GM18499 (cell line): Measurements from ENCODE around the gene MALAT1.
A peak's percentile ranks its signal among the peaks of the same experiment; 100 is the strongest.
"Not testable (repeated sequence)": the region's sequence is repeated elsewhere in the genome, so short reads cannot be mapped to it uniquely, and the experiment has no call there.

Experiments
- ATAC-seq: cut with Tn5 transposase; IDR thresholded peaks from one replicate; pipeline ENCODE4 v1.9.1; 2021; ENCODE audit warnings: moderate number of reproducible peaks; ENCODE audit not compliant: insufficient read depth, unreplicated experiment

Gene MALAT1

GRCh38 chr11:65498977-65499712, at the start of gene MALAT1:
Gene MALAT1 (plus strand): TSS chr11:65499045.
- ATAC-seq: no peak

DNA sequence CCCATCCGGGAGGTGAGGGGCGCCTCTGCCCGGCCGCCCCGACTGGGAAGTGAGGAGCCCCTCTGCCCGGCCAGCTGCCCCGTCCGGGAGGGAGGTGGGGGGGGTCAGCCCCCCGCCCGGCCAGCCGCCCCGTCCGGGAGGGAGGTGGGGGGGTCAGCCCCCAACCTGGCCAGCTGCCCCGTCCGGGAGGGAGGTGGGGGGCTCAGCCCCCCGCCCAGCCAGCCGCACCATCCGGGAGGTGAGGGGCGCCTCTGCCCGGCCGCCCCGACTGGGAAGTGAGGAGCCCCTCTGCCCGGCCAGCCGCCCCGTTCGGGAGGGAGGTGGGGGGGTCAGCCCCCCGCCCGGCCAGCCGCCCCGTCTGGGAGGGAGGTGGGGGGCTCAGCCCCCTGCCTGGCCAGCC, 47.5 kb upstream of the MALAT1 start:
- ATAC-seq: not testable (repeated sequence)

- ATAC-seq: not testable (repeated sequence)
These were observed 46.6 kb upstream of the MALAT1 start for GRCh38 chr11:65452259-65452658.

GRCh38 chr11:65452806-65453490, 45.9 kb upstream of the MALAT1 start:
- ATAC-seq: no peak

DNA sequence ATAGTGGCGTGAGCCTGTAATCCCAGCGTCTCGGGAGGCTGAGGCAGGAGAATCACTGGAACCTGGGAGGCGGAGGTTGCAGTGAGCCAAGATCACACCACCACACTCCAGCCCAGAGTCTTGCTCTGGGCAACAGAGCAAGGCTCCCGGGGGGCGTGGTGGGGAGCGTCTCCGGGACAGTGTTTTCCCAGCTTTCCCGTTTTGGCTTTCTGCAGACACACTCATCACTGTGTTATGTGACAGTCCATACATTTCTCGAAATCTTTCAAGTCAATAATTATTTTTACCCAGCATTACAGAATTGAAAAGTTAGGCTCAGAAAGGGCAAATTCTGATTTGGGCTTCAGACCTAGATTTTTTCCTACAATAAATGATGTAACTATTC, 44.5 kb upstream of the MALAT1 start:
- ATAC-seq: no peak

DNA sequence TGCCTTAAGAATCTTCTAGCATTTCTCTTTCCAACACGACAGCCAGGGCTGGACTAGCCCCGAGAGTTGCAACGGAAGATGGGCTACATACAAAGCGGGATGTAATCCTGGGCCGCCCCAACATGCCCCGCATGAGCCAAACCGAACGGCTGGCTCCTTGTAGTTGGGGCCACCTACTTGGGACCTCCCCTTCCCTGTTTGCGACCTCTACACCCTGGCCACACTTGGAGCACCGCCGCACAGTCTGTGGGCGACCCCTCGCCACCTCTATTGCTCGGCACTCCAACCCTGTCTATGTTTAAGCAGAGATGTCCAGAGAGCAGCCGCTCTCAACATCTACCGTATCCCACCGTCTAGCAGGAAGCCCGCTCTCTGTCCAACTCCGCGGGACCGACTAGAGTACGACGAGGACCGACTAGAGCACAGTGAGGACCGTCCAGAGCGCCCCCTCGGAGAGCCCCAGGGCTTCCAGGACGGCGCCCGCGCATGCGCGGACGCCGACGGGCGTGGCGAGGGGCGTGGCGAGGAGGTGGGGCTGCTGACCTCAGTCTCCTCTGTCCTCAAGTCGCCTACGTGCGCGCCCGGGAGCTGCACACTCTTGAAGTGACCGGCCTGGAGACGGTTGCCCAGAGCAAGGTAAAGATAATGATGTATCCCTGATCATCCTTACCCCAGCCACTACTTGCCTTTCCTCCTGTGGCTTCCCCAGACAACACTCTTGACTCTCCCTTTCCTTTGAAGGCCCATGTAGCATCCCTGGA, 44.0 kb upstream of the MALAT1 start:
- ATAC-seq: no peak

- no peak for ATAC-seq
These were observed 42.4 kb upstream of the MALAT1 start for GRCh38 chr11:65456418-65456817.

DNA sequence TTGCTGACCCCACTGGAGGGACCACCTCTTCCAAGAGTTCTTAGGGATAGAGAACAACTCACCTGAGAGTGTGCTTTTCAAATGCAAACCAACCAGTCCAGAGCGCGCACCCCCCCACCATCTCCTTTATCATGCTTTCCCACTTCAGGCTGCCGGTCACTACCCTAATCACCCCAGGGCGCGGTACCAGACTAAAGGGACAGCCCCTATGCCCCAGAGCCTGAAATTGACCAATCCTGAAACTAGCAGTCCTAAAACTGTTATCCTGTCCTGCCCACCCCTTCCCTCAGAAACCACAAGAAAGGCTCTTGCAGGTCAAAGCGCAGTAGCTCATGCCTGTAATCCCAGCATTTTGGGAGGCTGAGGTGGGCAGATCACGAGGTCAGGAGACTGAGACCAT, 39.3 kb upstream of the MALAT1 start:
- no peak for ATAC-seq

GRCh38 chr11:65465471-65465870, 33.4 kb upstream of the MALAT1 start:
- not testable (repeated sequence) for ATAC-seq

GRCh38 chr11:65467306-65467705, 31.5 kb upstream of the MALAT1 start:
- not testable (repeated sequence) for ATAC-seq

- ATAC-seq: no peak
These were observed 29.9 kb upstream of the MALAT1 start for GRCh38 chr11:65468874-65469333.

- no peak for ATAC-seq
These were observed 28.3 kb upstream of the MALAT1 start for GRCh38 chr11:65470433-65471049.

GRCh38 chr11:65471447-65471891, 27.4 kb upstream of the MALAT1 start:
- ATAC-seq: no peak

- ATAC-seq: not testable (repeated sequence)
These were observed 26.1 kb upstream of the MALAT1 start for GRCh38 chr11:65472588-65473277.

DNA sequence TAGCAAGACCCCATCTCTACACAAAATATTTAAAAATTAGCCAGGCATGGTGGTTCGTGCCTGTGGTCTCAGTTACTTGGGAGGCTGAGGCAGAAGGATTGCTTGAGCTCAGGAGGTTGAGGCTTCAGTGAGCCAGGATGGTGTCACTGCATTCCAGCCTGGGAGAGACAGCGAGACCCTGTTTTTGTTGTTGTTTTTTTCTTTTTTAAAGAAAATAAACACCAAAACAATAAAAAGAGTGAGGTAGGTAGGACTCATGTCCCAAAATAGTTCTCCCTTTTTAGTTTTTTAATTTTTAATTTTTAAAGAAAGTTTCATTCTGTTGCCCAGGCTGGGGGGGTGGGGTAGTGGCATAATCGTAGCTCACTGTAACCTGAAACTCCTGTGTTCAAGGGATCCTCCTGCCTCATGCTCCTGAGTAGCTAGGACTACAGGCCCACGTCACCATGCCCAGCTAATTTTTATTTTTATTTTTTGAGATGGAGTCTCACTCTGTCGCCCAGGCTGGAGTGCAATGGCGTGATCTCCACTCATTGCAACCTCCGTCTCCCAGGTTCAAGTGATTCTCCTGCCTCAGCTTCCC, 25.5 kb upstream of the MALAT1 start:
- ATAC-seq: no peak

- ATAC-seq: no peak
These were observed 24.0 kb upstream of the MALAT1 start for GRCh38 chr11:65474864-65475263.

GRCh38 chr11:65476632-65477148, 22.2 kb upstream of the MALAT1 start:
- no peak for ATAC-seq

DNA sequence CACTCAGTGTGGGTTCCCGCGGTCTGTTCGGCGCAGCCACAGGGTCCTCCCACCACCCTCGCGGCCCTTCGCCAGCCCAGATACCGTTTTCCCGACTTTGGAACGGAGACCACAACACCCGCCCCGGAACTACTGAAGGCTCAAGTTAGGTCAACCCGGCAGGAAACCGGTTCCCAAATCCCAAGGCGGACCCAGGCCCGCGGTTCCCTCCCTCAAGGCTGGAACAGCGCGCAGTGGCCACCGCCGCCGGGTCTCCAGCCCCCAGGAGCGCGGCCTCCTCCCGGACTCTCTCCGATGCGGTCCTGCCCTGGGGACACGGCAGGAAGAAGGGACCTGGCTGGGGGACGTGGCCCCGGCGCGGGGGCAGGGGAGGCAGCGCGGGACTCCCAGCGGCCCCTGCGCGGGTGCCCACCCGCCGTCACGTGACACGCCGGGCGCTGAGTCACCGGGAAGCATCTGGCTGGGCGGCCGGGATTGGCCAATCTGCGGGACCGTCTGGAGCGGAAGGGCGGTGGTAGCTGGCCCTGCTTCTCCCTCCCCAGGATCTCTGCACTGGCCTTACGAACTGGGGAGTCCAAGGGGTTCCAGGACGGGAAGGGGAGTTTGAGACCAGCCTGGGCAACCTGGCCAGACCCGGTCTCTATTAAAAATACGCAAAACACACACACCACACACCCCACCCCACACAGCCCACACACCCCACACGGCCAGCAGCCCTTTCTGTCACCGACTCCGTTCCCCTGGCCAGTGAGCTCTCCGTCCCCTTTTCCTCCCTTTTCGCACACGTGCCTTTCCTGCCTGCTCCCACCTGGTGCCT, 21.5 kb upstream of the MALAT1 start:
- ATAC-seq: peak; percentile 48
